Measurements from ENCODE around the gene FHIT. TPM values are rescaled to one million over a fixed set of nuclear protein-coding genes. Genes with fewer than 3 reads are reported as not detected.

Gene FHIT
- total RNA-seq, 4 donors from 2014 or later: 3.2 to 10.9 (median 6.4) TPM

- no peak for ATAC-seq (ENCODE audit: low FRiP score)
- DNase-seq (ENCODE audit: low spot score): no peak
- TF ChIP-seq CTCF (IDR thresholded peaks at IDR 0.05): no peak
These were observed 1.6 kb upstream of the FHIT start for GRCh38 chr3:61252836-61253235.

GRCh38 chr3:61250784-61251173 is 473 bp downstream of the FHIT start:
- no peak for ATAC-seq (ENCODE audit: low FRiP score)
- no peak for DNase-seq (ENCODE audit: low spot score)
- TF ChIP-seq CTCF (IDR thresholded peaks at IDR 0.05): no peak

GRCh38 chr3:61248496-61248895 is 2.8 kb downstream of the FHIT start:
- DNase-seq (ENCODE audit: low spot score) (no peak), ATAC-seq (ENCODE audit: low FRiP score) (no peak)
- no peak for TF ChIP-seq CTCF (IDR thresholded peaks at IDR 0.05)

GRCh38 chr3:61247191-61247590 is 4.1 kb downstream of the FHIT start:
- DNase-seq (ENCODE audit: low spot score): no peak
- no peak for ATAC-seq (ENCODE audit: low FRiP score)
- TF ChIP-seq CTCF (IDR thresholded peaks at IDR 0.05): no peak

GRCh38 chr3:61239871-61240270 is 11.4 kb downstream of the FHIT start:
- DNase-seq (ENCODE audit: low spot score): no peak
- TF ChIP-seq CTCF (IDR thresholded peaks at IDR 0.05): no peak
- ATAC-seq (ENCODE audit: low FRiP score): no peak

- DNase-seq (ENCODE audit: low spot score): no peak
- no peak for ATAC-seq (ENCODE audit: low FRiP score)
- no peak for TF ChIP-seq CTCF (IDR thresholded peaks at IDR 0.05)
These were observed 13.4 kb downstream of the FHIT start for GRCh38 chr3:61237858-61238257.

GRCh38 chr3:61236556-61236955 is 14.7 kb downstream of the FHIT start:
- DNase-seq (ENCODE audit: low spot score) (no peak), ATAC-seq (ENCODE audit: low FRiP score) (no peak)
- TF ChIP-seq CTCF (IDR thresholded peaks at IDR 0.05): no peak

Measured in omental fat pad (tissue), 4 donors.